ENCODE results near the gene KCNV2.

KCNV2 gene

GRCh38 chr9:2720179-2720654 is 2.9 kb downstream of the KCNV2 start:
- DNase-seq (ENCODE audit: low read depth in 3 of 3) = no peak

GRCh38 chr9:2722715-2723114 is 5.4 kb downstream of the KCNV2 start:
- no peak for DNase-seq (ENCODE audit: low read depth in 3 of 3)

- no peak for DNase-seq (ENCODE audit: low read depth in 3 of 3)
Measured at GRCh38 chr9:2723376-2724065, 6.2 kb downstream of the KCNV2 start.

- DNase-seq (ENCODE audit: low read depth in 3 of 3) = no peak
Measured at GRCh38 chr9:2725126-2725525, 7.8 kb downstream of the KCNV2 start.

GRCh38 chr9:2725898-2726649 is 8.8 kb downstream of the KCNV2 start:
- no peak for DNase-seq (ENCODE audit: low read depth in 3 of 3)

GRCh38 chr9:2726650-2727340 is 9.5 kb downstream of the KCNV2 start:
- DNase-seq (ENCODE audit: low read depth in 3 of 3) = no peak

GRCh38 chr9:2727374-2727773 is 10.1 kb downstream of the KCNV2 start:
- DNase-seq (ENCODE audit: low read depth in 3 of 3) = no peak

- DNase-seq (ENCODE audit: low read depth in 3 of 3) = no peak
Measured at GRCh38 chr9:2727966-2728613, 10.8 kb downstream of the KCNV2 start.

GRCh38 chr9:2729003-2729402 is 11.7 kb downstream of the KCNV2 start:
- DNase-seq (ENCODE audit: low read depth in 3 of 3) = no peak

- no peak for DNase-seq (ENCODE audit: low read depth in 3 of 3)
Measured at GRCh38 chr9:2729721-2730120, 12.4 kb downstream of the KCNV2 start.

- DNase-seq (ENCODE audit: low read depth in 3 of 3) = no peak
Measured at GRCh38 chr9:2730971-2731370, 13.7 kb downstream of the KCNV2 start.

GRCh38 chr9:2732492-2732891 is 15.2 kb downstream of the KCNV2 start:
- no peak for DNase-seq (ENCODE audit: low read depth in 3 of 3)

GRCh38 chr9:2740616-2741015 is 23.3 kb downstream of the KCNV2 start:
- no peak for DNase-seq (ENCODE audit: low read depth in 3 of 3)

- no peak for DNase-seq (ENCODE audit: low read depth in 3 of 3)
Measured at GRCh38 chr9:2741441-2742158, 24.3 kb downstream of the KCNV2 start.

GRCh38 chr9:2742214-2742613 is 24.9 kb downstream of the KCNV2 start:
- no peak for DNase-seq (ENCODE audit: low read depth in 3 of 3)

GRCh38 chr9:2743937-2744529 is 26.7 kb downstream of the KCNV2 start:
- DNase-seq (ENCODE audit: low read depth in 3 of 3) = no peak

- DNase-seq (ENCODE audit: low read depth in 3 of 3) = no peak
Measured at GRCh38 chr9:2745560-2746380, 28.5 kb downstream of the KCNV2 start.

GRCh38 chr9:2749485-2749884 is 32.2 kb downstream of the KCNV2 start:
- DNase-seq (ENCODE audit: low read depth in 3 of 3) = no peak

- DNase-seq (ENCODE audit: low read depth in 3 of 3) = no peak
Measured at GRCh38 chr9:2755285-2755684, 38.0 kb downstream of the KCNV2 start.
